GM13976 (cell line): Measurements from ENCODE around the gene CASS4.

Experiments used
- DNase-seq: peaks from one replicate; pipeline ENCODE4 v3.0.0; 2012; ENCODE audit warnings: low spot score
- CTCF ChIP-seq: IDR thresholded peaks from 2 replicates; pipeline ENCODE4 v1.5.1; 2012; ENCODE audit warnings: borderline replicate concordance, mild to moderate bottlenecking; ENCODE audit not compliant: insufficient read depth; ENCODE audit errors: extremely low read depth, missing control alignments, control extremely low read depth
- in situ Hi-C: fragments of 300-500 bp; cut with MboI; formaldehyde crosslinking; loops from one replicate; pipeline ENCODE4 v1.12.0; 2022; ENCODE audit warnings: low sequenced_read_pairs, mixed read lengths, inconsistent platforms; ENCODE audit not compliant: unreplicated experiment

Gene CASS4

DNA sequence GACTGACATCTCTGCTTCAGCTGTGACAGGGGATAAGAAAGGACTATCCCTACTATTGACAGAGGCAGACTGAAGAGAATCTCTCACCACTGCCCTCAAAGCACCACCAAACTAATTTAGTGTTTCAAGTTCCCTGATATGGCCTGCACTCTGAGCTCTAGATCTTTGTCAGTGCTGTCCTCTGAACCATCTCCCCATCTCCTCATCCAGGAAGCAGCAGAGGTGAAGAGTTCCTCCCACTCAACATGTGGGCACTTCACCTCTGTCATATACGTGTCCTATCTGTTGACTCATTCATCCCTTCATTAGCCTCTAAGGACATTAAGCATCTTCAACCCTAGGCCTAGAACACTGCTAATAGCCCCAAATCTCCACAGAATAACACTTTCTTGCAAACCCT is 39.2 kb upstream of the CASS4 start:
- TF ChIP-seq CTCF = no peak
- DNase-seq = no peak
- in situ Hi-C loops = no loop called here

DNA sequence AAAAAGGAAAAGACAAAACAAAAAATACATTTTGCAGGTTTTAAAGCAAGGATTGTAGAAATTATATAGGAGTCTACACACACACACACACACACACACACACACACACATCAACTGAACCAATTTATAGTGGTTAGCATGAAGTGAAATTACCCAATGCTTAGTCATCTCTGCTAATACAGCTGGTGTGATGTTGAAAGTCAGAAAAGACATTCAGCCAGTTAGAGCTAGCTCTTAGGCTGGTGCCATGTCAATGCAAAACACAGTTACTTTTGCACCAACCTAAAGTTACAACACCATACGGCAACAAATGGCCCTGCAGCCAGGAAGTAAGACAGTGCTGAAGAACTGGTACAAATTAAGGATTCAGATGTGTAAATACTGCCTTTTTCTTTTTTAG is 38.1 kb upstream of the CASS4 start:
- in situ Hi-C loops = no loop called here
- no peak for TF ChIP-seq CTCF
- DNase-seq = no peak

DNA sequence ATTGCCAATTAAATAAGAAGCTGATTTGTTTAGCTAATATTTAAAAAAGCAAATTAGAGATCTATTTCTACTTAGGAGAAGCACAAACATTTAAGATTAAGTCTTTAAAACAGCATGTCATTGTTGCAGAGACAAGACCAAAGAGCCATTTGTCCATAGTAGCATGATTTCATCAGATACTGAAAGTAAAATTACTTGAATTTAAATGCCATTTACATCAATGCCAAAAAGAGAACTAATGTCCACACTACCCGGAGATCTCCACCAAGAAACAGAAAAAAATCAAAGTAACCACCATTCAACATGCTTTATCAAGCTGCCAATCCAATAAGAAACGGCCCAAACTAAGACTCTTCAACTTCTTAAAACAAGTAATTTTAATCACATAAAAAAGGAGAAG is 35.7 kb upstream of the CASS4 start:
- in situ Hi-C loops = no loop called here
- DNase-seq = no peak
- no peak for TF ChIP-seq CTCF

DNA sequence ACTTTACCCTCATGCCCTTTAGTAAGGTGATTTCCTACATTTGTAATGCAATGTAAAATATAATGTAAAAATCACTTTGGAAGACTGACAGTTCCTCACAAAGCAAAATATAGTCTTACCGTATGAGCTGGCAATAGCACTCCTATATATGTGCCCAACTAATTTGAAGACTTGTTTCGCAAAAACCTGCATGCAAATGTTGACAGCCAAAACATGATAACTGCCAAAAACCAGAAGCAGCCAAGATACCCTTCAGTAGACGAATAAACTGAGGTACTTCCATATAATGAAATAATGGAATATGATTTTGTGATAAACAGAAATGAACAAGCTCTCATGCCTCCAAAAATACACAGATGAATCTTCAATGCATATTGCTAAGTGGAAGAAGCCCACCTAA is 33.7 kb upstream of the CASS4 start:
- DNase-seq = no peak
- in situ Hi-C loops = no loop called here
- no peak for TF ChIP-seq CTCF

DNA sequence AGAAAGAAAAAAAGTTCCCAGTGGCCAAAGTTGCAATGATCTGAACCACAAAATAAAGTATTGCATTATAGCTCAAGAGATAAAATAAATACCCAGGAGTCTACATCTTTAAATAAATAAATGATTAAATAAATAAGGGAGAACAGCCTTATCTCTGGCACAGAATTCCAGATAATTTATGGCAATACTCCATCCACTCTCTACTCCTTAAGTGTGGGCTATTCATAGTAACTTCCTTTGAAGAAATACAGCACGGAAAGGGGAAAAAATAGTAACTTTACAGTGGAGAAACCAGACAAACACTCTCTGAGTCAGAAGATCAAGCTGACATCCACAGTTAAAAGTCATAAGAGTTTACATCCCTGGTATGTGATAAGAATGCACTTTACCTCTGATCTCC is 31.7 kb upstream of the CASS4 start:
- no peak for TF ChIP-seq CTCF
- no peak for DNase-seq
- in situ Hi-C loops = no loop called here

- in situ Hi-C loops = no loop called here
- no peak for DNase-seq
- no peak for TF ChIP-seq CTCF
Observed at GRCh38 chr20:56381501-56381900, 30.6 kb upstream of the CASS4 start.

GRCh38 chr20:56382696-56383095 is 29.4 kb upstream of the CASS4 start:
- in situ Hi-C loops = no loop called here
- no peak for DNase-seq
- no peak for TF ChIP-seq CTCF
